ENCODE measurements around the gene RAP1GAP. TPM values are rescaled to one million over a fixed set of nuclear protein-coding genes. Genes with fewer than 3 reads are reported as not detected.
A peak's percentile ranks its signal among the peaks of the same experiment; 100 is the strongest.

The RAP1GAP gene
- total RNA-seq, 2 experiments from 2014 or later, result 0.20 to 0.44 TPM

GRCh38 chr1:21596174-21596573 is 73.0 kb downstream of the RAP1GAP start:
- H3K4me3 ChIP-seq (ENCODE audit: low read length), result no peak overlapping the region
- no peaks in the 10 kb centered on the region for H3K9me3 Mint-ChIP-seq
- no peaks in the 10 kb centered on the region for H3K4me1 Mint-ChIP-seq (ENCODE audit: low read depth)
- intact Hi-C loops (cut with DNase I, micrococcal nuclease), result no loop called here
- peaks cover 31% of the 10 kb centered on the region for H3K27me3 Mint-ChIP-seq
- POLR2A ChIA-PET, result no interaction called here
- CTCF ChIA-PET, result no interaction called here
- TF ChIP-seq CTCF (IDR thresholded peaks at IDR 0.05), result no peak
- H3K36me3 Mint-ChIP-seq (ENCODE audit: low read depth), result no peaks in the 10 kb centered on the region
- no peak overlapping the region for H3K4me3 Mint-ChIP-seq
- H3K9me3 ChIP-seq (ENCODE audit: control insufficient read depth in 1 of 2, insufficient read depth in 1 of 2, low read length in 2 of 2), result peaks cover 0 to 7% of the 10 kb centered on the region in 2 experiments
- H3K27ac Mint-ChIP-seq, result no peak overlapping the region
- H3K4me1 ChIP-seq (ENCODE audit: insufficient read depth, low read length), result no peaks in the 10 kb centered on the region
- ATAC-seq (ENCODE audit: poor library complexity) (no peak), DNase-seq (no peak)
- peaks cover 0 to under 1% of the 10 kb centered on the region in 2 experiments for H3K27me3 ChIP-seq (ENCODE audit: control insufficient read depth in 1 of 2, insufficient read depth in 2 of 2, low read length in 2 of 2)
- H3K27ac ChIP-seq (ENCODE audit: low read depth in 1 of 2, low read length in 2 of 2), result no peak overlapping the region
- no peaks in the 10 kb centered on the region for H3K36me3 ChIP-seq (ENCODE audit: insufficient read depth, low read length)

DNA sequence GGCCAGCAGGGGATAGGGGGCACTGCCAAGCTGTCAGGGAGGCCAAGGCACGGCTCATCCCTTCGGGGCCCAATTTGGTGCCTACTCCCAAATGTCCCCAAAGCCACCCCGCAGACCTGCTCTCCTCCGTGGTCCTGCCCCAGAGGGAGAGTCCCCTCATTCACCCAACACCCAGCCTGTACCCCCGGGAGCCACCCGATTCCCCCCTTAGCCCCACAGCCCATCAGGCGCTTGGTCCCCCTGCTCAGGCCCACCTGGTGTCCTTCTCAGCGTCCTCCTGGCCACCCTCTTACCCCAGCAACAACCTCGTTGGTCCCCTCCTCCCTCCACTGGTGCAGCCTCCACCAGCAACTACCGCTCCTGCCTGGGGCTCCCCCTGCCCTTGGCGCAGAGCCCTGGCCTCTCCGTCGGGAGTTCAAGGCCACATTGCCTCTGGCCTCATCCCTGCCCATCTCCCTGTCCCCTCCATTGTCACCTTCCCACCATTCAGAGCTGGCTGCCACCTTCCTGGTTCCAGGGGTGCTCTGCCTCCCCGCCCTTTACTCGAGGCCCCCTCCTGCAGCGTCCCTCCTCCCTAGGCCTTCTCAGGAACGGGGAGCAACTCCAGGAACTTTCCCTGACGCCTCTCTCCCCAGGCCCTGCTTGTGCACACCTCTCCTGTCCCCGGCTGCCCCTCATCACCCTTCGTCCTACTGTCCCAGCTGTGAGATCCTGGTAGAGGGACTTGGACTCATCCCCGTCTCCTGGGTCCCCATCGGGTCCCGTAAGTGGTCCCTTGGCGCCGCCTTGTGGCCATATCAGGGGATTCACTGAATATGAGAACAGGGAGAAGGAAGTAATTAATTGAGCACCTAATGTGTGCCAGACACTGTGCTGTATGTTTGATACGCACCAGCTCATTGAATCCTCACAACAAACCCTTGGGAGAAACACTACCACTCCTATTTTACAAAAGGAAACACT is 73.9 kb downstream of the RAP1GAP start:
- Histone ChIP-seq H3K4me3 (ENCODE audit: low read length) (no peak overlapping the region), H3K36me3 (ENCODE audit: insufficient read depth, low read length) (no peaks in the 10 kb centered on the region), H3K27ac (ENCODE audit: low read depth in 1 of 2, low read length in 2 of 2) (no peak overlapping the region), H3K9me3 (ENCODE audit: control insufficient read depth in 1 of 2, insufficient read depth in 1 of 2, low read length in 2 of 2) (peaks cover 0 to 7% of the 10 kb centered on the region in 2 experiments), H3K27me3 (ENCODE audit: control insufficient read depth in 1 of 2, insufficient read depth in 2 of 2, low read length in 2 of 2) (peaks cover 0 to 2% of the 10 kb centered on the region in 2 experiments), H3K4me1 (ENCODE audit: insufficient read depth, low read length) (no peaks in the 10 kb centered on the region)
- ATAC-seq (ENCODE audit: poor library complexity) (no peak), DNase-seq (peak in 11 of 14 experiments; percentile 15 to 50 (median 25))
- intact Hi-C loops (cut with DNase I, micrococcal nuclease), result no loop called here
- Mint-ChIP-seq H3K27me3 (peaks cover 35% of the 10 kb centered on the region), H3K4me3 (no peak overlapping the region), H3K36me3 (ENCODE audit: low read depth) (no peaks in the 10 kb centered on the region), H3K27ac (no peak overlapping the region), H3K4me1 (ENCODE audit: low read depth) (no peaks in the 10 kb centered on the region), H3K9me3 (no peaks in the 10 kb centered on the region)
- ChIA-PET CTCF (no interaction called here), POLR2A (no interaction called here)
- TF ChIP-seq CTCF (IDR thresholded peaks at IDR 0.05), result peak; percentile 22

- Histone ChIP-seq H3K4me1 (ENCODE audit: insufficient read depth, low read length) (no peaks in the 10 kb centered on the region), H3K36me3 (ENCODE audit: insufficient read depth, low read length) (no peaks in the 10 kb centered on the region), H3K27ac (ENCODE audit: low read depth in 1 of 2, low read length in 2 of 2) (no peak overlapping the region), H3K4me3 (ENCODE audit: low read length) (no peak overlapping the region), H3K9me3 (ENCODE audit: control insufficient read depth in 1 of 2, insufficient read depth in 1 of 2, low read length in 2 of 2) (peaks cover 0 to 7% of the 10 kb centered on the region in 2 experiments), H3K27me3 (ENCODE audit: control insufficient read depth in 1 of 2, insufficient read depth in 2 of 2, low read length in 2 of 2) (peaks cover 0 to 2% of the 10 kb centered on the region in 2 experiments)
- ATAC-seq (ENCODE audit: poor library complexity) (no peak), DNase-seq (no peak)
- no peaks in the 10 kb centered on the region for H3K4me1 Mint-ChIP-seq (ENCODE audit: low read depth)
- peaks cover 28% of the 10 kb centered on the region for H3K27me3 Mint-ChIP-seq
- no peaks in the 10 kb centered on the region for H3K36me3 Mint-ChIP-seq (ENCODE audit: low read depth)
- intact Hi-C loops (cut with DNase I, micrococcal nuclease), result no loop called here
- no peak overlapping the region for H3K27ac Mint-ChIP-seq
- H3K9me3 Mint-ChIP-seq, result no peaks in the 10 kb centered on the region
- no peak overlapping the region for H3K4me3 Mint-ChIP-seq
- ChIA-PET CTCF (no interaction called here), POLR2A (no interaction called here)
- TF ChIP-seq CTCF (IDR thresholded peaks at IDR 0.05), result no peak
These were observed 74.7 kb downstream of the RAP1GAP start for GRCh38 chr1:21594501-21594900.

Data from CD4-positive, alpha-beta T cell (primary cell).